Heart right ventricle (tissue), 16 donors: ENCODE data around the gene KRT82. TPM values are rescaled to one million over a fixed set of nuclear protein-coding genes. Genes with fewer than 3 reads are reported as not detected.

Experiments
- ATAC-seq, 8 donors: fragments of 200-7000 bp; cut with Tn5 transposase; one replicate each; pipeline ENCODE4 v1.9.1; 2020; ENCODE audit warnings: mild to moderate bottlenecking in 8 of 8, moderate library complexity in 8 of 8, moderate number of reproducible peaks in 1 of 8
- DNase-seq, 2 donors: peaks; one replicate each; pipeline ENCODE4 v3.0.0-alpha.2; 2020
- H3K27ac ChIP-seq, 10 donors: fragments of 200-600 bp; sonication (generic) in 2 of 10; one replicate each; pipeline versions ENCODE4 v1.5.0 to v1.8.0; 2020 to 2022; ENCODE audit warnings: mild to moderate bottlenecking in 3 of 10
- H3K27me3 ChIP-seq, 7 donors: fragments of 200-600 bp; one replicate each; pipeline ENCODE4 v1.8.0; 2021 to 2022; ENCODE audit warnings: mild to moderate bottlenecking in 2 of 7
- H3K36me3 ChIP-seq, 9 donors: fragments of 200-600 bp; sonication (generic) in 1 of 9; one replicate each; pipeline versions ENCODE4 v1.5.0 to v1.8.0; 2020 to 2022; ENCODE audit warnings: mild to moderate bottlenecking in 2 of 9
- H3K4me1 ChIP-seq, 9 donors: fragments of 200-600 bp; sonication (generic) in 1 of 9; one replicate each; pipeline versions ENCODE4 v1.5.0 to v1.8.0; 2020 to 2022; ENCODE audit warnings: mild to moderate bottlenecking in 4 of 9
- H3K4me3 ChIP-seq, 10 donors: fragments of 200-600 bp; sonication (generic) in 2 of 10; one replicate each; pipeline versions ENCODE4 v1.5.0 to v1.8.0; 2020 to 2022; ENCODE audit warnings: mild to moderate bottlenecking in 7 of 10, moderate library complexity in 2 of 10
- H3K9me3 ChIP-seq, 11 donors: fragments of 200-600 bp in 10 of 11; sonication (generic) in 2 of 11; one replicate each; pipeline versions ENCODE4 v1.5.0 to v1.8.0; 2013 to 2022; ENCODE audit warnings: mild to moderate bottlenecking in 2 of 11, control low read depth in 1 of 11, moderate library complexity in 1 of 11
- WGBS, 2 donors: extraction: QIAGEN DNeasy Blood & Tissue Kit; methylation state at CpG; one replicate each; pipeline ENCODE4 v1.1.7; 2013; ENCODE audit warnings: inconsistent platforms in 1 of 2; 5-methylcytosine and 5-hydroxymethylcytosine counted together
- intact Hi-C, 10 donors: fragments of 100-400 bp; cut with DNase I; formaldehyde crosslinking; loops; one replicate each; pipeline versions ENCODE4 v1.11.1 to v1.14.2; 2022
- polyA plus RNA-seq, 2 donors: library from polyadenylated mRNA; stranded (reverse); fragments of 200-250 nt; gene quantifications; one replicate each; pipeline ENCODE4 v1.2.3, GENCODE V29; 2013
- total RNA-seq, 10 donors: library from RNA; stranded (reverse); fragmentation: NEBNext Ultra II Directional in 3 of 10; extraction: Animal tissue kit (Norgen Biotek cat#: 25700) in 3 of 10; gene quantifications; one replicate each; pipeline versions ENCODE4 v1.2.1 to v1.2.4, GENCODE V29; 2021 to 2023
- TF ChIP-seq, protein P1 (sequence below), 9 donors: fragments of 200-600 bp; sonication (generic) in 2 of 9; IDR thresholded peaks; one replicate each; pipeline versions ENCODE4 v1.5.0 to v1.8.0; 2021 to 2022; ENCODE audit warnings: antibody characterized with exemption in 9 of 9, mild to moderate bottlenecking in 5 of 9, moderate library complexity in 1 of 9
- donor health status: Arrhythmogenic right ventricular cardiomyopathy.
- donor health status: ischemic (EF 13 %, LVEDD 7.1; RV severe dilation, severe dysfunction).
- donor health status: healthy with polysubstance abuse.
- donor health status: DM: no; HTN: yes; CAD: no.
- donor health status: DM: no; HTN: no; CAD: no.
- donor health status: ischemic (EF 25% LVEDD 6.9; RV normal size, moderate dysfunction).
- donor health status: ischemic (EF 25% LVEDD 5.7; RV mildly dilated, moderate dysfunction).
- donor health status: healthy.
- donor health status: DM: yes; HTN: yes; CAD: no.
- donor health status: Ischemic cardiomyopathy.
- donor health status: ischemic (EF 35%, LVEDD 5.7; RV mildly dilated, moderate dysfunction).
- donor health status: nonischemic (EF 11% LVEDD 7.7; RV severe dilation, severe dysfunction).
- donor health status: DM: yes; HTN: yes; CAD: no.
- donor health status: PGD.
- donor health status: ischemic (EF 29% LVEDD 5.4; RV normal size, mild dysfunction).
- donor health status: nonischemic (EF 23%, LVEDD 6.1; RV moderate dilation, normal function).

KRT82 gene
- total and polyA plus RNA-seq, 12 donors = not detected

DNA sequence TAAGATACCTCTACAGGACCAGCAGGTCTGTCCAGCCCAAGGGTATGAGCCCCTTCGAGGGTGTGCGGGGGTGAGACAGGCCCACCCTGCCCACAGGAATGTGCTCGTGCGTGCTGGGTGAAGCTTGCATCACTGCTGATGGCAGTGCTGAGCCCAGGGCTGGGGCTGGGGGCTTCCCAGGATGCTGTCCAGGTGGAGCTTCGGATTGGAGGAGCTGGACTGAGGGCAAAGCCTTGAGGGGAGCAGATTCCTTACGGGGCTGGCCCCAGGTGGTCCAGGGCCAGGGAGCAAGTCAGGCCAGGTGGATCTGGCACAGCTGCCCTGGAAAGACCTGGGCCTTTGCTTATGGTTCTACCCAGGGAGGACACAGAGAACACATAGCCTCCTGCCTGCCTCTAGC lies 36.3 kb downstream of the KRT82 start:
- DNase-seq = no peak
- no peaks in the 10 kb centered on the region for H3K36me3 ChIP-seq
- intact Hi-C loops = loop anchor here in 9 of 10 donors (2.0 to 10.0 kb wide), 13 partner anchors 135 to 615 kb away; no protein-coding TSS in a partner anchor
- 66 to 72% methylated on average over 6 of the region's 6 CpGs for WGBS, 2 donors
- H3K27ac ChIP-seq = no peak overlapping the region
- H3K27me3 ChIP-seq = peaks cover 0 to 35% (median 13%) of the 10 kb centered on the region in 7 donors
- H3K9me3 ChIP-seq = peaks cover 0 to 7% (median 0%) of the 10 kb centered on the region in 11 donors
- no peak overlapping the region for H3K4me3 ChIP-seq
- ATAC-seq = no peak
- no peaks in the 10 kb centered on the region for H3K4me1 ChIP-seq
- TF ChIP-seq, protein P1, sequence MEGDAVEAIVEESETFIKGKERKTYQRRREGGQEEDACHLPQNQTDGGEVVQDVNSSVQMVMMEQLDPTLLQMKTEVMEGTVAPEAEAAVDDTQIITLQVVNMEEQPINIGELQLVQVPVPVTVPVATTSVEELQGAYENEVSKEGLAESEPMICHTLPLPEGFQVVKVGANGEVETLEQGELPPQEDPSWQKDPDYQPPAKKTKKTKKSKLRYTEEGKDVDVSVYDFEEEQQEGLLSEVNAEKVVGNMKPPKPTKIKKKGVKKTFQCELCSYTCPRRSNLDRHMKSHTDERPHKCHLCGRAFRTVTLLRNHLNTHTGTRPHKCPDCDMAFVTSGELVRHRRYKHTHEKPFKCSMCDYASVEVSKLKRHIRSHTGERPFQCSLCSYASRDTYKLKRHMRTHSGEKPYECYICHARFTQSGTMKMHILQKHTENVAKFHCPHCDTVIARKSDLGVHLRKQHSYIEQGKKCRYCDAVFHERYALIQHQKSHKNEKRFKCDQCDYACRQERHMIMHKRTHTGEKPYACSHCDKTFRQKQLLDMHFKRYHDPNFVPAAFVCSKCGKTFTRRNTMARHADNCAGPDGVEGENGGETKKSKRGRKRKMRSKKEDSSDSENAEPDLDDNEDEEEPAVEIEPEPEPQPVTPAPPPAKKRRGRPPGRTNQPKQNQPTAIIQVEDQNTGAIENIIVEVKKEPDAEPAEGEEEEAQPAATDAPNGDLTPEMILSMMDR (IDR thresholded peaks at IDR 0.05) = no peak

DNA sequence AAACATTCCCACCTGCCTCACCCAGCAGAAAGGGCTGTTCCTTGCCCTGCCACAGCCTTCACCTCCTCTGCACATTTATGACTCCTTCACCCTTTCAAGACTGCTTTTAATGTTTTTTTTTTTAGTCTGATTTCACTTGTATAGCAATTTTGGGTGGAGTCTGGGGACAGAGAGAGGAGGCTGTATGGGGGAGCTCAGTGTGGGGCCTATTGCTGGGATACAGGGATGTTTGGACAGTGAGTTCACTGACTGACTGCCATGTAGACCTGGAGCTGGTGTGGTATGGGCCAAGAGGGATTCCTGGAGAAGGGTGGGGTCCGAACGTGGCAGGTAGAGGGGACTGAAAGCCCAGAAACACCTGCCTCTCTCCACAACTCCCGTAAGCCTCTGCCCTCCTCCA lies 36.9 kb downstream of the KRT82 start:
- ATAC-seq (no peak), DNase-seq (no peak)
- intact Hi-C loops = loop anchor here in 2 of 10 donors (2.0 to 10.0 kb wide), 2 partner anchors 146 to 504 kb away; no protein-coding TSS in a partner anchor
- H3K4me3 ChIP-seq = no peak overlapping the region
- 69 to 82% methylated on average over 3 of the region's 3 CpGs for WGBS, 2 donors
- H3K9me3 ChIP-seq = peaks cover 0 to 6% (median 0%) of the 10 kb centered on the region in 11 donors
- H3K27ac ChIP-seq = no peak overlapping the region
- no peaks in the 10 kb centered on the region for H3K4me1 ChIP-seq
- peaks cover 0 to 37% (median 13%) of the 10 kb centered on the region in 7 donors for H3K27me3 ChIP-seq
- H3K36me3 ChIP-seq = no peaks in the 10 kb centered on the region
- TF ChIP-seq, protein P1 (IDR thresholded peaks at IDR 0.05) = no peak

DNA sequence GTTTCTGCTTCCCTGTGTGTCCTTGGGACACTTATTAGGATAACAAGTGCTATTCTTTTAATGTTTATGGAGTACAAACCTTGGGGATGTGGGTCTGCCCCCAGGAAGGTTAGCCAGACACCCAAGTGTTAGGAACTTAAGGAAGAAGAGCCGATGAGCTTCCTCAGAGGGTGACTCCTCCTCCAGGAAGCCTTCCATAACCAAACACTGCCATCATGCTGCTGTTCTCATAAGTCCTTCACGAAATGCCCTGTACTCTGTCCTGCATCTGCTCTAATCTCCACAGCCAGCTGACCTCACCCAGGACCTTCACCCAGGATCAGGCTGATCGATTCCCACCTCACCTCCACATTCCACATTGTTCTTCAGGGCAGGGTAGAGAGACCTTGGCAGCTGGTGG lies 37.6 kb downstream of the KRT82 start:
- no peaks in the 10 kb centered on the region for H3K9me3 ChIP-seq
- no peaks in the 10 kb centered on the region for H3K4me1 ChIP-seq
- no peak overlapping the region for H3K27ac ChIP-seq
- ATAC-seq = no peak
- TF ChIP-seq, protein P1 (IDR thresholded peaks at IDR 0.05) = no peak
- intact Hi-C loops = loop anchor here in 2 of 10 donors (2.0 to 10.0 kb wide), 2 partner anchors 146 to 504 kb away; no protein-coding TSS in a partner anchor
- no peak for DNase-seq
- peaks cover 0 to 37% (median 13%) of the 10 kb centered on the region in 7 donors for H3K27me3 ChIP-seq
- H3K36me3 ChIP-seq = no peaks in the 10 kb centered on the region
- H3K4me3 ChIP-seq = no peak overlapping the region
- whole genome bisulfite sequencing, 2 donors = 68% methylated on average over 3 of the region's 3 CpGs

DNA sequence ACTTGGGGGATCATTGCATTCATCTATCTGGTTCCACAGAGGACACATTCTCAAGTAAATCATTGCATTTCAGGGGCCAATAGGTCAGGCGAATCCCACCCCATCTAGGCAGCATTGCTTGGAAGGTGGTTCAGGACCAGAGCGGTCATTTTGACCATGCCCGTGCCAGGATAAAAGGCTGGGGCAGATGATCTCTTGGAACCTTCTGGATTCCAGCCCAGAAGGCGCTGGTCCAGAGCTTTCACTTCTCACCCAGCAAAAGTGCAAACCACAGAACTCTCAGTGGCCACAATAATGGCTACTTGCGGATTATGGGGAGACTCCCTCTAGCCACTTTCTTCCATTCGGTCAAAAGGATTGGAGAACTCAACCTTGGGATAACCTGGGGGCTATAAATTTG lies 38.3 kb downstream of the KRT82 start:
- TF ChIP-seq, protein P1 (IDR thresholded peaks at IDR 0.05) = no peak
- peaks cover 0 to 37% (median 13%) of the 10 kb centered on the region in 7 donors for H3K27me3 ChIP-seq
- DNase-seq = no peak
- H3K27ac ChIP-seq = no peak overlapping the region
- no peak for ATAC-seq
- intact Hi-C loops = loop anchor here in 2 of 10 donors (2.0 to 10.0 kb wide), 2 partner anchors 147 to 505 kb away; no protein-coding TSS in a partner anchor
- 79 to 84% methylated on average over 6 of the region's 6 CpGs for WGBS, 2 donors
- H3K4me3 ChIP-seq = no peak overlapping the region
- H3K36me3 ChIP-seq = no peaks in the 10 kb centered on the region
- no peaks in the 10 kb centered on the region for H3K4me1 ChIP-seq
- no peaks in the 10 kb centered on the region for H3K9me3 ChIP-seq
